ENCODE measurements around the gene APOL4. TPM values are rescaled to one million over a fixed set of nuclear protein-coding genes. Genes with fewer than 3 reads are reported as not detected.
"Not testable (repeated sequence)": the region's sequence is repeated elsewhere in the genome, so short reads cannot be mapped to it uniquely, and the experiment has no call there.

Gene APOL4
- total and polyA plus RNA-seq, 2 donors = 12.4 to 33.9 TPM

DNA sequence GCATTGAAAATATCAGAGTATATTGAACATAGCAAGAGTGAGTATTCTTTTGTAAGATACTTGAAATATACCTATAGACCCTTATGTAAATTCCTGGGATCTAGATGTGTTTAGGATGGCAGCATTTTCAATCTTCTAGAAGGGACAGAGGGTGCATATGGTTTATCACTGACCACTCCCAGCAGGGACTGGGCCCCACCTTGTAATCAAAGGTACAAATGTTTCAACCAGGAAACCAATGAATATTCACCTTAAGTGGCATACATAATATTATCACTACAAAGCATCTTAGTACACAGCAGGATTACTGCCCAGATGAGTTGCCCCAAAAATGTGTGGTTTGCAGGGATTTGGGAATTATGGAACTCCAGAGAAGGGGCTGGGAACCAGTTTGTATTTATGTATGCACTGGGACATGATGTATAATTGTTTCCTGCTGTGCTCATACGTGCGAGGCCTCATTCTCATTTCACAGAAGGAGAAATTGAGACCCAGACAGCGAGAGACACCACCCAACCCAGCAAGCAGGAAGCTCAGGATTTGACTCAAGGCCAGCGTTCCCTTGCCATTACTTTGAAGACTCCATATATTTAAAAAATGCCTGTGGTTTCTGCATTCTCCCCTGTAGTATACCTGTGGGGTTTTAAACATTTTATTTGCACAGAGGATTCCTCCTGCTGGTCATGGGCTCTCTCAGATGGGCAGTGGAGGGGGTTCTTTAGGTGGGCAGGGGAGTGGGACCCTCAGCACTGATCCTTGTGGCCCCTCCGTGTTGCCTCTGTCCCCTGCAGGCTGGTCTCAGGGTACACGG, 5.2 kb downstream of the APOL4 start:
- Histone ChIP-seq H3K27ac (ENCODE audit: low read depth) (peak overlapping the region; percentile 82), H3K4me1 (ENCODE audit: insufficient read depth) (peaks cover 2% of the 10 kb centered on the region), H3K4me3 (ENCODE audit: low read depth, low read length) (no peak overlapping the region), H3K36me3 (ENCODE audit: insufficient read depth) (no peaks in the 10 kb centered on the region)
- no peak for DNase-seq (ENCODE audit: extremely low spot score)
- 44% methylated on average over 6 of the region's 6 CpGs for WGBS

DNA sequence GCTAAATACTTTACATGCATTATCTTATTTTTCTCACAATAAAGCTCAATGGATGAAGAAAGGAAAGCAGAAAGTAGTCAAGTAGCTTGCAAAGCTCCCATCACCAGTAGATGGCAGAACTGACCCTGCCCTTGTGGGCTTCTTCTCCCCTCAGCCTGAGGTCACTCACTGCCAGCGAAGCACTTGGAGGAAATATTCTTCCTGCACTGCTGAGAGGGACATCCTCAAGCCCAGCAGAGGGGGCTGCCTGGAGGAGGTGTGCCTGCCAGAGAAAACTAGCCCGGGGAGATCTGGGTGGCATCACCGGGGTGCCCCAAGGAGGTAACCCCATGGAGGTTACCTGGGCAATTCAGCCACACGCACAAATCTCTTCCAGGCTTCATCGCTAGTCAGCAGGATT, 6.6 kb downstream of the APOL4 start:
- Histone ChIP-seq H3K27ac (ENCODE audit: low read depth) (no peak overlapping the region), H3K36me3 (ENCODE audit: insufficient read depth) (no peaks in the 10 kb centered on the region), H3K4me1 (ENCODE audit: insufficient read depth) (no peaks in the 10 kb centered on the region), H3K4me3 (ENCODE audit: low read depth, low read length) (no peak overlapping the region)
- WGBS = 48% methylated on average over 5 of the region's 5 CpGs
- no peak for DNase-seq (ENCODE audit: extremely low spot score)

DNA sequence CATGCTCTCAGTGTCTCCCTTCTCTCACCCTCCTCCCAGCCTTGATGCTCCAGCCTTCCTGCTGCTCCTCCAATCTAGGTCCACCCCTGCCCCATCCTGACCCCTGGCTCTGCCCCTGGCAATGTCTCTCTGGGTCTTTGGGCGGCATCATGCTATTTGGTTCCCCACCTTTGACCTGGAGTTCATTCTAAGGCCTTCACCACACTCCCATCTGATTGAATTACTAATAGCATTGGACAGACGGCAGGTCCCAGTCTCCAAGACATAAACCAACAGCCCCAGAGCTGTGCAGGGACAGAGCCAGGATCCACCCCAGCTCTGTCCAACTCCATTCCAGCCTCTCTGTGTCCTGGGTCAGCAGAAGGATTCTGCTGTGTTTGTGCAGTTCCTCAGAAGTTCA, 7.2 kb downstream of the APOL4 start:
- Histone ChIP-seq H3K36me3 (ENCODE audit: insufficient read depth) (no peaks in the 10 kb centered on the region), H3K4me3 (ENCODE audit: low read depth, low read length) (no peak overlapping the region), H3K4me1 (ENCODE audit: insufficient read depth) (no peaks in the 10 kb centered on the region), H3K27ac (ENCODE audit: low read depth) (no peak overlapping the region)
- WGBS = 82% methylated on average over 2 of the region's 2 CpGs
- DNase-seq (ENCODE audit: extremely low spot score) = no peak

DNA sequence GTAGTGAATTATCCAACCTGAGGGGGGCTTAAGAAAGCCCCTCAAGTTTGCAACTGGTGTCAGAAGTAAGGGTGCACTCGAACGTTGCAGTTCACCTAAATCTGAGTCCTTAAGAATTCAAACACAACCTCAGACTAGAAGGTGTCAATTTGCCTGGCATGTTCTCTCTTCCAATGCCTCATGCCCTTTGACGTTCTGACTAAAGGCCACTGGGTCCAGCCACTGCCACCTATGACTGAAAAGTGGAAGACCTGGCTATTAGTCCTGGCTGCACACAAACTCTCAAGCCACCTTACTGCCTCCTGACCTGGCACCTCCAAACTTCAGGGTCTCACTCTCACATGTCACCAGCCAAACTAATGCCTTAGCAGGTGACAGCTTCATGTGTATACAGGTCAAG, 8.0 kb downstream of the APOL4 start:
- WGBS = 59% methylated on average over 3 of the region's 3 CpGs
- no peaks in the 10 kb centered on the region for H3K4me1 ChIP-seq (ENCODE audit: insufficient read depth)
- DNase-seq (ENCODE audit: extremely low spot score) = no peak

DNA sequence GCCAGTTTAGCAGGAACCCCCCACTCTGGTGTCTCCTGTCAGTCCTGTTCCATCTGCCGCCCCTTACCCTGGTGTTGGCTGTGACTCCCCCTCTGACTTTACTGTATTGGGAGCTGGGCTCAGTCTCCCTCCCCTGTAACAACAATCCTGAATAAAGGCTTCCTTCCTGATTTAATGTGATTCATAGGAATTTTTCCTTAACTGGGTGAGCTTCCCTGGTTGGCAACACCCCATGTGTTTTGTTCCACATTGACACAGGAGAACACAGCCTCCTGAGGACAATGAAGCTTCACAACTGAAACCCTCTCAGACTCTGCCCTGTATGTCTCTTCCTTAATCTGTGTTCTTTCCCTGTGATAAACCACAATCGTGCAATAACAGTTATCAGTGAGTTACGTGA, 8.4 kb downstream of the APOL4 start:
- Histone ChIP-seq H3K4me1 (ENCODE audit: insufficient read depth) (no peaks in the 10 kb centered on the region), H3K36me3 (ENCODE audit: insufficient read depth) (no peaks in the 10 kb centered on the region), H3K4me3 (ENCODE audit: low read depth, low read length) (no peak overlapping the region), H3K27ac (ENCODE audit: low read depth) (no peak overlapping the region)
- no peak for DNase-seq (ENCODE audit: extremely low spot score)
- 85% methylated on average over 3 of the region's 3 CpGs for WGBS

More for the DNA sequence above, 8.0 kb downstream of the APOL4 start:
- H3K27ac ChIP-seq (ENCODE audit: low read depth) = no peak overlapping the region
- H3K4me3 ChIP-seq (ENCODE audit: low read depth, low read length) = no peak overlapping the region
- no peaks in the 10 kb centered on the region for H3K36me3 ChIP-seq (ENCODE audit: insufficient read depth)

DNA sequence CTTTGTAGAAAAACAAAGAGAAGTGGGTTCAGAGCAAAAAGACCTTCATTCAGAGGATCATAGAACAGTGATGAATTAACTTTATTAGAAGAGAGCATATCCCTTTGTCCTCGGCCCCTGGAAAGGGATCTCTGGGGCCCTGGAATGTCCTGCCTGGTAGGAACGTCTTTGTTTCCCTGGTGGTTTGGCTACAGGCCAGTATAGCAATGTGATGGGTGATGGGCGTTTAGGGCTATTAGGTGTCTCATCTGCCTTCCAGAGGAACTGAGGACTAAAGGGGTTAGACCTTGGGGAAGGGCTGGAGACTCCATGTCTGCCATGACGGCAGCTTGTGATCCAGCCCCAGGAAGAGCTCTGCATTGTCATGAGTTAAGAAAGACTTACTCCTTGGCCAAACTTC, 9.1 kb downstream of the APOL4 start:
- WGBS = 68% methylated on average over 4 of the region's 4 CpGs
- Histone ChIP-seq H3K27ac (ENCODE audit: low read depth) (no peak overlapping the region), H3K36me3 (ENCODE audit: insufficient read depth) (no peaks in the 10 kb centered on the region), H3K4me3 (ENCODE audit: low read depth, low read length) (no peak overlapping the region), H3K4me1 (ENCODE audit: insufficient read depth) (no peaks in the 10 kb centered on the region)
- DNase-seq (ENCODE audit: extremely low spot score) = no peak

DNA sequence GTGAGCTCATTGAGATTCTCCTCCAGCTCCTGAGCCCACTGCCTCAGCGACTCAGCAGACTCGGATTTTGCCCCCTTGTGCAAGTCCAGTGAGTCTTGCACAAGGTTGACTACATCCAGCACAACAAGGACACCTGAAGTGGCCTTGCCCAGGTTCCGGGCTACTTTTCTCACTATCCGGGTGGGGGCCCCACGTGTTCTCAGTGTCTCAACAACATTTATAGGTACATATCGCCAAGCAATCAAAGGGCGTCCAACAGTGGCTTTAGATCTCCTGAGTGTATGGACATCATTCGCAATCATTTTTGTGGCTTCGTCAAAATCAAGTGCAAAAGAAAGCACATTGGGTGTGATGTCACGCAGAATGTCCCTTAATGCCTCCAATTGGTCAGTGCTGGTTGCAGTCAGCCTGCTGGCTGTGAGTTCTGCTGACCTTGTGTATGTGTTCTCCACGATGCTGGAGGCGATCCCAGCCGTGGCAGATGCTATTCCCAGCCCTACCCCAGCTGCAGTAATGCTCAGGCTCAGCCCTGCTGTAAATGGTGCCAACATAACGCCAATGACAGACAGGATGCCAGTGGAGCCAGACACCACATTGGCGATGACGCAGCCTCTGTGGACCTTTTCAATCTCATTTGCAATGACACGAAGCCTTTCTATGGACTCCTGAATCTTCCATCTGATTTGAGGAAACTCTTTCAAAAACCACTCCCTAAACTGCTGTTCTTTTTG, 10.3 kb downstream of the APOL4 start:
- Histone ChIP-seq H3K4me1 (ENCODE audit: insufficient read depth) (no peaks in the 10 kb centered on the region), H3K4me3 (ENCODE audit: low read depth, low read length) (no peak overlapping the region), H3K36me3 (ENCODE audit: insufficient read depth) (no peaks in the 10 kb centered on the region), H3K27ac (ENCODE audit: low read depth) (no peak overlapping the region)
- WGBS = 59% methylated on average over 17 of the region's 17 CpGs
- DNase-seq (ENCODE audit: extremely low spot score) = no peak

DNA sequence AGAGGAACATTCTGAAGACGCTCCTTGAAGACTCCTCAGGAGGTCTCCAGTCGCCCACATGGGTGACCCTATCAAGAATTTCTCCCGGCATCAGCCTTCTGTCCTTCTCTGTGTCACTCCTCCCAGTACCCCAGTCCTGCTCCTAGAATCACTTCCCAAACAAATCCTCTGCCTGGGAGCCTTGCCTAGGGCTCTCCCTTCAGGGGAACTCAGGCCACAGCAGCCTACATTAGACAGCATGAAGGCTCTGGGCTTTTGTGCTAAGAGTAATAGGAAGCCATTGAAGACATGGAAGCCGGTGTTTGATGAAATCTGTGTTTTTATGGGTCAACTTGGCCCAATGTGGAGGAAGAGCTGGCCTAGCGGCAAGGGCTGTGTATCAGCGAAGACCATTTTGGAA, 13.7 kb downstream of the APOL4 start:
- H3K4me3 ChIP-seq (ENCODE audit: low read depth, low read length); H3K27ac ChIP-seq (ENCODE audit: low read depth); H3K36me3 ChIP-seq (ENCODE audit: insufficient read depth); H3K4me1 ChIP-seq (ENCODE audit: insufficient read depth); DNase-seq (ENCODE audit: extremely low spot score): not testable (repeated sequence)
- WGBS = 98% methylated on average over 3 of the region's 6 CpGs

DNA sequence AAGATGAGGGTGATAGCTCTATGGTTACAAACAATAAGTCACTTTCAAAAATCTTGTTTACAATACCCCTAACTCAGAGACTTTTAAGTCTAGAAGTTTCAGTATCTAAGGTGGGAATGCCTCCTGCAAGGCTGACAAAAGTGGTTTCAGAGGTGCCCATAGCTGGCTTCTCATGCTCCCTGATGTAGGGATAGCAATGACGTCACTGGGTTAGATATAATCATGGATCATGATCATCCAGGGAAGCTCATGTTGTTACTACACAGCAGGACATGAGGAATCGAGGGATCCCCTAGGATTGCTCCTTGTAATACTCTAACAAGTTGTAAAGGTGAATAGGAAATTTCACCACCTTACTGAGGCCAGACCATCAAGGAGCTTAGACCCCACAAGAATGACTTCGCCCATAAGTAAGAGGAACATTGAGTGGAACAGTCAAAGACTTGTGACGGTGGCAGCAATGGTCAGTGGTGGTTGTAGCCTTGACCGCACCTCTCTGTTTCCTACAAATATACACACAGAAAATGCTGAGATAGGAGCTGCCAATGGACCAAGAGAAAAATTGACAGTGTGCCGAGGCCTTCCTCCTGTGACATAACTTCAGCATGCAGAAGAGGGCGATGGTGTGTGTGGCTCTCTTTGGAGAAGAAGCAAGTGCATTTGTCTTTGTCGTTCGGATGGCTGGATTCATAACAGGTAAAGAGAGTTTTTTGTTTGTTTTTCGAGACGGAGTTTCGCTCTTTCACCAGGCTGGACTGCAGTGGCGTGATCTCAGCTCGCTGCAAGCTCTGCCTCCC, 15.6 kb downstream of the APOL4 start:
- H3K27ac ChIP-seq (ENCODE audit: low read depth) = no peak overlapping the region
- no peaks in the 10 kb centered on the region for H3K4me1 ChIP-seq (ENCODE audit: insufficient read depth)
- H3K36me3 ChIP-seq (ENCODE audit: insufficient read depth) = no peaks in the 10 kb centered on the region
- no peak for DNase-seq (ENCODE audit: extremely low spot score)
- H3K4me3 ChIP-seq (ENCODE audit: low read depth, low read length) = no peak overlapping the region
- 85% methylated on average over 14 of the region's 14 CpGs for WGBS

DNA sequence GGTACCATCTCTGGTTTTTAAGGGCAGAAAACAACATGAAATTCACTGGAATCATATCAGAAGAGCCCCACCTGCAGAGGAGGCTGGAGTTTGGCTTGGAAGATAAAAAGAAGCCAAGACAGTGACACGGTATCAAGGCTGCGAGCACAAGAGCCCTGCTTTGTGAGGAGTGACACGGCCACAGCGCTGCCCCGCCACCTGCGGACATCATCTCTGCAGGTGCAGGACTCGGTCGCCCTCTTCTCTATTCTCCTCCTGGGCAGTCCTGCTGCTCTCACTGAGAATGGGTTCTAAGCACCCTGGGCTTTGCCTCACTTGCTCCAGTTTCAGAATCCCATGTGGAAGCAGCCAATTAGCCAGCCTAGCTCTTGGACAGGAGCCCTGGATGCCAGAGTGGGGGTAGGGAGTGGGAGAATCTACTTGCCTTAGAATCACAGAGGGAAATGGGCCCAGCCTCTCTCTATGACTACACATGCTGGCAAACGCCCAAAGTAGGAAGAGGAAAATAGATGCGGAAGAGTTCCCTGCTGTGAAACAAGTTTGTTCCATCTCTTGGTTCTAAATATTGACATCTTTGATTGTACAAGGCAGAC, 17.1 kb downstream of the APOL4 start:
- Histone ChIP-seq H3K4me1 (ENCODE audit: insufficient read depth) (no peaks in the 10 kb centered on the region), H3K36me3 (ENCODE audit: insufficient read depth) (no peaks in the 10 kb centered on the region), H3K27ac (ENCODE audit: low read depth) (no peak overlapping the region), H3K4me3 (ENCODE audit: low read depth, low read length) (no peak overlapping the region)
- no peak for DNase-seq (ENCODE audit: extremely low spot score)
- WGBS = 80% methylated on average over 10 of the region's 10 CpGs

DNA sequence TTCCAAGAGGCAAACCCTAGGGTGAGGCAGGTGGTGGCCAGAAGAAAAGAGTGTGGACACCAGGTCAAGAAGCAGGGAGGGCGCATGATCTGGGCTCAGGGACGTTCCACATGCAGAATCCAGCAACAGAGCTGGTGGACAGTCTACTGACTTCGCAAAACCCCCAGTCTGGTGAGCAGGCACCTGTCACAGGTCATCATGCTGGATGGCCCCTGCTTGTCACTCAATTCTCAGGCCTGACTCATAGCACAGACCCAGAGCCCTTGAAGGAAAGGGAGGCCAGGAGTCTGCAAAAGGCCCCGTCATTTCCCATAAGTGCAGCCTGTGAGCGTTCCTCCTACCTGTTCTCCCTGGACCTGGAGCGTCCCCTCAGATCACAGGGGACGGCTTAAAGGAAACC, 18.2 kb downstream of the APOL4 start:
- no peak overlapping the region for H3K27ac ChIP-seq (ENCODE audit: low read depth)
- H3K4me3 ChIP-seq (ENCODE audit: low read depth, low read length) = no peak overlapping the region
- no peaks in the 10 kb centered on the region for H3K36me3 ChIP-seq (ENCODE audit: insufficient read depth)
- no peak for DNase-seq (ENCODE audit: extremely low spot score)
- H3K4me1 ChIP-seq (ENCODE audit: insufficient read depth) = no peaks in the 10 kb centered on the region
- WGBS = 97% methylated on average over 7 of the region's 7 CpGs

DNA sequence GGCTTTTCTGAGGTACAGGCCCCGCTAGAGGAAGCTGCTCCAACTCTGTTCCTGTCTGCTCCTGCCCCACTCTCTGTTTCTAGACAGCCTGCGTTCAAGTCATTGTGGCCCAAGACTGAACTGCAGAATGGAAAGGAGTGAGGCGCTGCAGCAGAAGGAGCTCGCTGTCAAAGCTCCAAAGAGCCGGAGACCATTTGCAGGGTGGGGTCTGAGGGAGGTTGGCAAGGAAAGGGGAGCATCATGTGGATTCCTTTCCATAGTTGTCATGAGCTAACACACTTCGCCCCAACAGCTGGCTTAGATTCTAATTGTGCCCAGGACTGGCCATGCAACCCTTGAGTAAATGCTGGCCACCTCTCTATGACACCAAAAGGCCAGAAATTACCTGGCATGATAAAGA, 18.8 kb downstream of the APOL4 start:
- Histone ChIP-seq H3K36me3 (ENCODE audit: insufficient read depth) (no peaks in the 10 kb centered on the region), H3K4me1 (ENCODE audit: insufficient read depth) (no peaks in the 10 kb centered on the region), H3K4me3 (ENCODE audit: low read depth, low read length) (no peak overlapping the region), H3K27ac (ENCODE audit: low read depth) (no peak overlapping the region)
- 74% methylated on average over 6 of the region's 6 CpGs for WGBS
- DNase-seq (ENCODE audit: extremely low spot score) = no peak

DNA sequence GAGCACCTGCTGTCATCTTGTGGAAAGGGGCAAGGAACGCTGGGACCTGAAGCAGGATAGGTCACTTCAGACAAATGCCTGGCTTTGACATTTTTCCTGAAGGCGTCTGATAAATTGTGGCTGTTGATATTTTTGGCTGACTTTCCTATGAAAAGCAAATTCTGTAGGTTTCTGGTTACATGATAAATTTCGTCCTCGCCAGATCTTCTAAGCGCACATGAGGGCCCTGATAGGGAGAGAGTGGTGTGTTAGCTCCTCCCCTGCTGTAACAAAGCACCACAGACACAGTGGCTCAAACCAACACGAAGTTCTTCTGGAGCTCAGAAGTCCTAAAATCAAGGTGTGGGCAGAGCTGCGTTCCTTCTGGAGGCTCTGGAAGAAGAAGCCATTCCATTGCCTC, 19.6 kb downstream of the APOL4 start:
- Histone ChIP-seq H3K27ac (ENCODE audit: low read depth) (no peak overlapping the region), H3K4me3 (ENCODE audit: low read depth, low read length) (no peak overlapping the region), H3K36me3 (ENCODE audit: insufficient read depth) (no peaks in the 10 kb centered on the region), H3K4me1 (ENCODE audit: insufficient read depth) (no peaks in the 10 kb centered on the region)
- 70% methylated on average over 7 of the region's 7 CpGs for WGBS
- no peak for DNase-seq (ENCODE audit: extremely low spot score)
